GM12878 (cell line): ENCODE results near the gene PPP2R3B. TPM values are rescaled to one million over a fixed set of nuclear protein-coding genes. Genes with fewer than 3 reads are reported as not detected.

Experiments
- ATAC-seq: fragments of 200-7000 bp; cut with Tn5 transposase; 3 replicates; pipeline ENCODE4 v1.9.1; 2020; ENCODE audit warnings: mild to moderate bottlenecking, moderate library complexity
- BruUV-seq: library from RNA; stranded (reverse); fragments of 400-500 nt; replicated peaks from 2 replicates; lab custom pipeline; 2021; lab: Mats Ljungman, UMichigan
- CTCF ChIA-PET: fragments of 300-600 bp; sonication (Branson Sonifier 250); formaldehyde crosslinking; extraction: SDS; loops from one replicate; lab custom pipeline; 2021; ENCODE audit warnings: inconsistent platforms; lab: Yijun Ruan, JAX
- POLR2A ChIA-PET: fragments of 350-600 bp; formaldehyde crosslinking; extraction: SDS; loops from one replicate; lab custom pipeline; 2021; ENCODE audit warnings: inconsistent platforms; lab: Charles Lee
- RAD21 ChIA-PET: fragments of 300-600 bp; sonication (Branson Sonifier 250); formaldehyde crosslinking; loops from one replicate; lab custom pipeline; 2023; ENCODE audit warnings: antibody characterized with exemption; ENCODE audit not compliant: unreplicated experiment; lab: Charles Lee
- SMC1A ChIA-PET: fragments of 300-600 bp; sonication (Branson Sonifier 250); formaldehyde crosslinking; loops from one replicate; lab custom pipeline; 2023; ENCODE audit not compliant: unreplicated experiment, uncharacterized antibody; lab: Charles Lee
- DNase-seq: peaks from one replicate; pipeline ENCODE4 v3.0.0-alpha.2; 2011; ENCODE audit warnings: low read depth, low spot score
- FAIRE-seq: peaks from 3 replicates; lab custom pipeline; 2011; peaks lifted over from hg19 to GRCh38; lab: Jason Lieb, UNC
- H2AFZ ChIP-seq: 2 replicates; pipeline ENCODE4 v1.6.0; 2011; ENCODE audit warnings: low read depth, low read length, control low read depth; ENCODE audit not compliant: control insufficient read depth
- H3K27ac ChIP-seq: 2 replicates; pipeline ENCODE4 v1.5.1; 2011; ENCODE audit warnings: control low read depth; ENCODE audit not compliant: control insufficient read depth, insufficient read depth
- H3K27me3 ChIP-seq, 2 experiments: replicated peaks in 1 of 2; 2 replicates each; pipeline versions ENCODE4 v1.6.0 to v1.6.1; 2011; ENCODE audit warnings: low read length in 1 of 2; ENCODE audit not compliant: control insufficient read depth in 2 of 2, insufficient read depth in 2 of 2
- H3K36me3 ChIP-seq, 2 experiments: 2 replicates each; pipeline ENCODE4 v1.5.1; 2011; ENCODE audit warnings: low read length in 1 of 2; ENCODE audit not compliant: control insufficient read depth in 2 of 2, insufficient read depth in 2 of 2
- H3K4me1 ChIP-seq: 2 replicates; pipeline ENCODE4 v1.6.1; 2011; ENCODE audit warnings: mild to moderate bottlenecking, low read length, moderate library complexity, mixed read lengths; ENCODE audit not compliant: control insufficient read depth, insufficient read depth
- H3K4me2 ChIP-seq: 2 replicates; pipeline ENCODE4 v1.6.0; 2011; ENCODE audit warnings: control low read depth; ENCODE audit not compliant: control insufficient read depth, insufficient read depth
- H3K4me3 ChIP-seq: fragments of 200-600 bp; sonication (generic); 2 replicates; pipeline ENCODE4 v1.5.1; 2016
- H3K79me2 ChIP-seq: 2 replicates; pipeline ENCODE4 v1.6.0; 2011; ENCODE audit warnings: low read length; ENCODE audit not compliant: control insufficient read depth, insufficient read depth
- H3K9ac ChIP-seq: 2 replicates; pipeline ENCODE4 v1.8.0; 2011; ENCODE audit warnings: low read length, control low read depth, mixed read lengths; ENCODE audit not compliant: control insufficient read depth, insufficient read depth
- H3K9me3 ChIP-seq: replicated peaks from 3 replicates; pipeline ENCODE4 v1.5.1; 2011; ENCODE audit warnings: mild to moderate bottlenecking, low read length; ENCODE audit not compliant: control insufficient read depth, insufficient read depth
- H4K20me1 ChIP-seq: 2 replicates; pipeline ENCODE4 v1.6.0; 2011; ENCODE audit not compliant: control insufficient read depth, insufficient read depth
- HSF1 ChIP-seq: fragments of 150-350 bp; IDR thresholded peaks from 2 replicates; pipeline ENCODE4 v1.6.1; 2014; ENCODE audit warnings: mild to moderate bottlenecking, low read depth, low read length
- NFYA ChIP-seq: IDR thresholded peaks from 2 replicates; pipeline ENCODE4 v1.6.1; 2011; ENCODE audit warnings: low read depth, mild to moderate bottlenecking, low read length, improper control_type of control experiment, borderline replicate concordance
- NFYB ChIP-seq: IDR thresholded peaks from 2 replicates; pipeline ENCODE4 v1.6.1; 2011; ENCODE audit warnings: low read depth, mild to moderate bottlenecking, low read length, improper control_type of control experiment, moderate library complexity; ENCODE audit not compliant: insufficient read depth
- ZNF24 ChIP-seq: fragments of 450-650 bp; IDR thresholded peaks from 2 replicates; pipeline ENCODE4 v1.6.1; 2017; ENCODE audit warnings: antibody characterized with exemption, mild to moderate bottlenecking
- WGBS: methylation state at CpG from one replicate; pipeline ENCODE4 v1.1.6; 2016; ENCODE audit warnings: low lambda C conversion rate; ENCODE audit not compliant: insufficient replicate concordance, insufficient coverage; ENCODE audit errors: missing lambda C conversion rate; 5-methylcytosine and 5-hydroxymethylcytosine counted together
- in situ Hi-C: fragments of 300-500 bp; cut with MboI; formaldehyde crosslinking; loops from 9 replicates; pipeline ENCODE4 v1.14.3; 2018; ENCODE audit warnings: mixed read lengths
- intact Hi-C: fragments of 100-400 bp; cut with micrococcal nuclease; formaldehyde crosslinking; loops from one replicate; pipeline ENCODE4 v1.14.2; 2022; ENCODE audit not compliant: unreplicated experiment
- polyA plus RNA-seq, 11 experiments: library from polyadenylated mRNA; depleted of rRNA in 4 of 11; unstranded in 6 of 11; stranded (reverse) in 5 of 11; fragments of >200 nt; fragmentation: Nextera tagmentation in 4 of 11; fragmentation: Illumina TruSeq in 1 of 11; extraction: Ambion mirVana in 4 of 11; extraction: Trizol in 1 of 11; gene quantifications; 1 replicate in 1 of 11; 2 replicates in 10 of 11; pipeline versions ENCODE4 v1.2.1 to v1.2.3, GENCODE V29; 2011 to 2016; ENCODE audit warnings: inconsistent platforms in 2 of 11, missing spikeins in 2 of 11, low read depth in 1 of 11
- total RNA-seq, 4 experiments: library from RNA; depleted of rRNA in 3 of 4; stranded (reverse); fragments of >200 nt in 3 of 4; fragmentation: Illumina TruSeq in 1 of 4; extraction: Trizol in 1 of 4; gene quantifications; 2 replicates each; pipeline versions ENCODE4 v1.2.1 to v1.2.3, GENCODE V29; 2013 to 2021
- TF ChIP-seq, protein P1 (sequence below): fragments of 450-650 bp; formaldehyde crosslinking; IDR thresholded peaks from 2 replicates; pipeline ENCODE4 v1.5.0; 2022; ENCODE audit warnings: mild to moderate bottlenecking, missing genetic modification characterization
- TF ChIP-seq, protein P2 (sequence below): fragments of 150-350 bp; IDR thresholded peaks from 2 replicates; pipeline ENCODE4 v1.6.1; 2016; ENCODE audit warnings: low read depth, low read length

PPP2R3B gene
- total and polyA plus RNA-seq, 10 of the 15 experiments (the other 5 are each of a cell fraction or from before 2014, with no cell fraction given): 0.11 to 34.3 (median 9.7) TPM; not detected in 1

DNA sequence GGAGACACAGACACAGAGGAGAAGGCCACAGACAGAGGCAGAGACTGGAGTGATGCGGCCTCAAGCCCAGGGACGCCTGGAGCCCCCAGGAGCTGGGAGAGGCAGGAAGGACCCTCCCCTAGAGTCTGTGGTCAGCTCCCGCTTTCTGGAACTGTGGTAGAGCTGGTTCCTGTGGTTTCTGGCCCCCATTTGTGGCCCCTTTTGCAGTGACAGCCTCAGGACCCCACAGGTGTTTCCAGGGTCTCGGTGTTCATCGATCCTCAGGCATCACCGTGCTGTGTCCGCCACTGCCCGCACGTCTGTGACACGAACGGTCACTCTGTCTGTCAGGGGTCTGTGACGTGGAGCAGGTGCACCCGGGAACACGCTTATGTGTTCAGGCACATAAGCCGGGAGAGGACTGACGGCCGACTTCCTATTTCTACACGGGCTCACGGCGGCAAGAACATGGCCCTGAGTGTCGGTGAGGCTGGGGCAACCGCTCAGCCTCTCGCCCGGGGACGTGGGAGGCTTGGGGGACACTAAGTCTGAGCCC lies 76.0 kb downstream of the PPP2R3B start:
- Histone ChIP-seq H3K27ac (no peak overlapping the region), H3K36me3 (peaks cover 23 to 24% of the 10 kb centered on the region in 2 experiments), H3K79me2 (no peaks in the 10 kb centered on the region), H4K20me1 (no peaks in the 10 kb centered on the region), H3K9ac (no peak overlapping the region), H3K27me3 (no peaks in the 10 kb centered on the region), H3K4me3 (no peak overlapping the region), H2AFZ (no peak overlapping the region), H3K9me3 (peaks cover 2% of the 10 kb centered on the region; the same call in 1 of the 3 replicates), H3K4me2 (no peak overlapping the region), H3K4me1 (no peaks in the 10 kb centered on the region)
- no TSS peak for BruUV-seq
- TF ChIP-seq HSF1 (no peak), NFYA (no peak), ZNF24 (no peak), NFYB (no peak)
- TF ChIP-seq, protein P1, sequence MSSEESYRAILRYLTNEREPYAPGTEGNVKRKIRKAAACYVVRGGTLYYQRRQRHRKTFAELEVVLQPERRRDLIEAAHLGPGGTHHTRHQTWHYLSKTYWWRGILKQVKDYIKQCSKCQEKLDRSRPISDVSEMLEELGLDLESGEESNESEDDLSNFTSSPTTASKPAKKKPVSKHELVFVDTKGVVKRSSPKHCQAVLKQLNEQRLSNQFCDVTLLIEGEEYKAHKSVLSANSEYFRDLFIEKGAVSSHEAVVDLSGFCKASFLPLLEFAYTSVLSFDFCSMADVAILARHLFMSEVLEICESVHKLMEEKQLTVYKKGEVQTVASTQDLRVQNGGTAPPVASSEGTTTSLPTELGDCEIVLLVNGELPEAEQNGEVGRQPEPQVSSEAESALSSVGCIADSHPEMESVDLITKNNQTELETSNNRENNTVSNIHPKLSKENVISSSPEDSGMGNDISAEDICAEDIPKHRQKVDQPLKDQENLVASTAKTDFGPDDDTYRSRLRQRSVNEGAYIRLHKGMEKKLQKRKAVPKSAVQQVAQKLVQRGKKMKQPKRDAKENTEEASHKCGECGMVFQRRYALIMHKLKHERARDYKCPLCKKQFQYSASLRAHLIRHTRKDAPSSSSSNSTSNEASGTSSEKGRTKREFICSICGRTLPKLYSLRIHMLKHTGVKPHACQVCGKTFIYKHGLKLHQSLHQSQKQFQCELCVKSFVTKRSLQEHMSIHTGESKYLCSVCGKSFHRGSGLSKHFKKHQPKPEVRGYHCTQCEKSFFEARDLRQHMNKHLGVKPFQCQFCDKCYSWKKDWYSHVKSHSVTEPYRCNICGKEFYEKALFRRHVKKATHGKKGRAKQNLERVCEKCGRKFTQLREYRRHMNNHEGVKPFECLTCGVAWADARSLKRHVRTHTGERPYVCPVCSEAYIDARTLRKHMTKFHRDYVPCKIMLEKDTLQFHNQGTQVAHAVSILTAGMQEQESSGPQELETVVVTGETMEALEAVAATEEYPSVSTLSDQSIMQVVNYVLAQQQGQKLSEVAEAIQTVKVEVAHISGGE (CRISPR knock-in tag): no peak
- TF ChIP-seq, protein P2, sequence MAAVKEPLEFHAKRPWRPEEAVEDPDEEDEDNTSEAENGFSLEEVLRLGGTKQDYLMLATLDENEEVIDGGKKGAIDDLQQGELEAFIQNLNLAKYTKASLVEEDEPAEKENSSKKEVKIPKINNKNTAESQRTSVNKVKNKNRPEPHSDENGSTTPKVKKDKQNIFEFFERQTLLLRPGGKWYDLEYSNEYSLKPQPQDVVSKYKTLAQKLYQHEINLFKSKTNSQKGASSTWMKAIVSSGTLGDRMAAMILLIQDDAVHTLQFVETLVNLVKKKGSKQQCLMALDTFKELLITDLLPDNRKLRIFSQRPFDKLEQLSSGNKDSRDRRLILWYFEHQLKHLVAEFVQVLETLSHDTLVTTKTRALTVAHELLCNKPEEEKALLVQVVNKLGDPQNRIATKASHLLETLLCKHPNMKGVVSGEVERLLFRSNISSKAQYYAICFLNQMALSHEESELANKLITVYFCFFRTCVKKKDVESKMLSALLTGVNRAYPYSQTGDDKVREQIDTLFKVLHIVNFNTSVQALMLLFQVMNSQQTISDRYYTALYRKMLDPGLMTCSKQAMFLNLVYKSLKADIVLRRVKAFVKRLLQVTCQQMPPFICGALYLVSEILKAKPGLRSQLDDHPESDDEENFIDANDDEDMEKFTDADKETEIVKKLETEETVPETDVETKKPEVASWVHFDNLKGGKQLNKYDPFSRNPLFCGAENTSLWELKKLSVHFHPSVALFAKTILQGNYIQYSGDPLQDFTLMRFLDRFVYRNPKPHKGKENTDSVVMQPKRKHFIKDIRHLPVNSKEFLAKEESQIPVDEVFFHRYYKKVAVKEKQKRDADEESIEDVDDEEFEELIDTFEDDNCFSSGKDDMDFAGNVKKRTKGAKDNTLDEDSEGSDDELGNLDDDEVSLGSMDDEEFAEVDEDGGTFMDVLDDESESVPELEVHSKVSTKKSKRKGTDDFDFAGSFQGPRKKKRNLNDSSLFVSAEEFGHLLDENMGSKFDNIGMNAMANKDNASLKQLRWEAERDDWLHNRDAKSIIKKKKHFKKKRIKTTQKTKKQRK: no peak
- ChIA-PET CTCF (no interaction called here), POLR2A (no interaction called here), SMC1A (no interaction called here), RAD21 (no interaction called here)
- in situ Hi-C loops (no loop called here), intact Hi-C loops (loop anchor here (10.0 kb wide), 1 partner anchor 934 kb away; no protein-coding TSS in a partner anchor)
- FAIRE-seq (no peak), DNase-seq (no peak), ATAC-seq (no peak)
- 96% methylated on average over 25 of the region's 25 CpGs for WGBS
